ENCODE measurements around the gene NUP133.

- no peak for TF ChIP-seq POLR2A (IDR thresholded peaks at IDR 0.05; ENCODE audit: low read length)
- TF ChIP-seq GATA1 (IDR thresholded peaks at IDR 0.05; ENCODE audit: low read depth, low read length), result no peak
These were observed 44.6 kb upstream of the NUP133 start for GRCh38 chr1:229552732-229553131.
